GM13977 (cell line): ENCODE results near the gene TTC39A.

Source experiments
- DNase-seq: peaks from one replicate; pipeline ENCODE4 v3.0.0; 2012; ENCODE audit warnings: low spot score
- in situ Hi-C: fragments of 300-500 bp; cut with MboI; formaldehyde crosslinking; loops from one replicate; pipeline ENCODE4 v1.12.0; 2022; ENCODE audit warnings: low sequenced_read_pairs, low pct_unique_long_range_greater_than_20kb, mixed read lengths, inconsistent platforms; ENCODE audit not compliant: unreplicated experiment
- TF ChIP-seq, protein P1 (sequence below): IDR thresholded peaks from 2 replicates; pipeline ENCODE4 v1.5.1; 2012; ENCODE audit warnings: mild to moderate bottlenecking, control low read depth; ENCODE audit not compliant: insufficient read depth; ENCODE audit errors: extremely low read depth, missing control alignments

The TTC39A gene

DNA sequence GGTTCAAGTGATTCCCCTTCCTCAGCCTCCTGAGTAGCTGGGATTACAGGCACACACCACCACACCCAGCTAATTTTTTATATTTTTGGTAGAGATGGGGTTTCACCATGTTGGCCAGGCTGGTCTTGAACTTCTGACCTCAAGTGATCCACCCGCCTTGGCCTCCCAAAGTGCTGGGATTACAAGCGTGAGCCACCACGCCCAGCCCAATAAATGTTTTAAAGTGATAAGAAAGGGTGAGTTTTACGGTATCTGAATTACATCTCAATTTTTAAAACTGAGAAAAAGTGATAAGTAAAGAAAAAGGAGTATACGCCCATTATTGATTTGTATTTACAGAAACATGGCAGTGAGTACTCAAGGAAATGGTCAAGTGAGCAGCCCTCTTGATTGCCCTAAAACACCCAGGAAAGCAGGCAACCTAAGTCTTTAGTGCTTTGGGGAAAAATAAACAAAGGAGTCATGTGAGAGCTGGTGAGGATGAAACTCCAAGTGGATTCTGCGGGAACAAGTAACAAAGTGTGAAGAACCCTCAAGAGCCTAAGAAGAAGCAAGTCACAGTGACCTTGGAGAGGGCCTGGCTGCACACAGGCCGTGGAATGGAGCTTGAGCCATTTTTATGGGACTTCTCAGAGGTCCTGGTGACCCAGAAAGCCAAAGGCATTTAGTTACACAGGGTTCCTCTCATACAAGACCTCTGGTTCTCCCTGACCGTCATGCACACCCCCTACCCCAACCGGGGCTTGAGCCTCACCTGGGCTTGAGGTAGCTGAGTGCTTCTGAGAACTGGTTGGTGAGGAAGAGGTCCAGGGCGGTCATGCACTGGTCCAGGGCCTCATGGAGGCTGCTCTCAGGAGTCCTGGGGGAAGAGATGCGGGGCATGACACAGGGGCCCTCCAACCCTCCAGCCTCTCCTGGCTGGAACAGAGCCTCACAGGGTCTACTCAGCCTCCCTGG lies 9.1 kb downstream of the TTC39A start:
- TF ChIP-seq, protein P1, sequence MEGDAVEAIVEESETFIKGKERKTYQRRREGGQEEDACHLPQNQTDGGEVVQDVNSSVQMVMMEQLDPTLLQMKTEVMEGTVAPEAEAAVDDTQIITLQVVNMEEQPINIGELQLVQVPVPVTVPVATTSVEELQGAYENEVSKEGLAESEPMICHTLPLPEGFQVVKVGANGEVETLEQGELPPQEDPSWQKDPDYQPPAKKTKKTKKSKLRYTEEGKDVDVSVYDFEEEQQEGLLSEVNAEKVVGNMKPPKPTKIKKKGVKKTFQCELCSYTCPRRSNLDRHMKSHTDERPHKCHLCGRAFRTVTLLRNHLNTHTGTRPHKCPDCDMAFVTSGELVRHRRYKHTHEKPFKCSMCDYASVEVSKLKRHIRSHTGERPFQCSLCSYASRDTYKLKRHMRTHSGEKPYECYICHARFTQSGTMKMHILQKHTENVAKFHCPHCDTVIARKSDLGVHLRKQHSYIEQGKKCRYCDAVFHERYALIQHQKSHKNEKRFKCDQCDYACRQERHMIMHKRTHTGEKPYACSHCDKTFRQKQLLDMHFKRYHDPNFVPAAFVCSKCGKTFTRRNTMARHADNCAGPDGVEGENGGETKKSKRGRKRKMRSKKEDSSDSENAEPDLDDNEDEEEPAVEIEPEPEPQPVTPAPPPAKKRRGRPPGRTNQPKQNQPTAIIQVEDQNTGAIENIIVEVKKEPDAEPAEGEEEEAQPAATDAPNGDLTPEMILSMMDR = no peak
- in situ Hi-C loops = no loop called here
- no peak for DNase-seq

DNA sequence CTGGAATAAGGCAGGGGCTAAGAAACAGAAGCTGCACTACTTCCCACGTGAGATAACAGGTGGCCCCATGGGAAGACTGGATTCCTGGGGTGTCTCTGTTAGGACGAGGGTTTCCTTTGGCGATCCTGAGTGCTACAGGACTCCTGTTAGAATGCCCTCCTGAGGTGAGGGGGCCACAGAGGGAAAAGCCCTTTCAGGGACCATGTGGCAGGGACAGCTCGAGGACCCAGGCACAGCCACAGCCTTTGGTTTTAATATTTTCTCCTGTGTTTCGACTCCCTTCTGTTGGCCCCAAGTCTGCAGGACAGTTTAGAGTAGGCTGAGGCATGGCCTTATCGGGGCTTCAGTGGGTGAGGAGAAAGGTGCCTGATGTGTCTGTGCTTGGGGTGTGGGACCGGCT lies 12.6 kb downstream of the TTC39A start:
- TF ChIP-seq, protein P1 = no peak
- DNase-seq = no peak
- in situ Hi-C loops = no loop called here

DNA sequence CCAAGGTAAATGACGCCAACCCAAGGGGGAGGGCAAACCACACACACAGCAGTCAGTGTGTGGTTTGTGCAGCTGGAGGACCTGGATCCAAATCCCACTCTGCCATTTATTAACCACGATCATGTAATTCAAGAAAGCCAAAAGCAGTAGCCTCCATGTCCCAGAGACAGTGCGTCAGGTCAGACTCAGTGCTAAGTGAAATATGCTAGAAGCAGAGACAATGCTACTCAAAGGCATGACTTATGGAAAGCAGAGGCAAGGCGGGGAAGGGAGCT lies 13.6 kb downstream of the TTC39A start:
- TF ChIP-seq, protein P1 = no peak
- in situ Hi-C loops = no loop called here
- no peak for DNase-seq

DNA sequence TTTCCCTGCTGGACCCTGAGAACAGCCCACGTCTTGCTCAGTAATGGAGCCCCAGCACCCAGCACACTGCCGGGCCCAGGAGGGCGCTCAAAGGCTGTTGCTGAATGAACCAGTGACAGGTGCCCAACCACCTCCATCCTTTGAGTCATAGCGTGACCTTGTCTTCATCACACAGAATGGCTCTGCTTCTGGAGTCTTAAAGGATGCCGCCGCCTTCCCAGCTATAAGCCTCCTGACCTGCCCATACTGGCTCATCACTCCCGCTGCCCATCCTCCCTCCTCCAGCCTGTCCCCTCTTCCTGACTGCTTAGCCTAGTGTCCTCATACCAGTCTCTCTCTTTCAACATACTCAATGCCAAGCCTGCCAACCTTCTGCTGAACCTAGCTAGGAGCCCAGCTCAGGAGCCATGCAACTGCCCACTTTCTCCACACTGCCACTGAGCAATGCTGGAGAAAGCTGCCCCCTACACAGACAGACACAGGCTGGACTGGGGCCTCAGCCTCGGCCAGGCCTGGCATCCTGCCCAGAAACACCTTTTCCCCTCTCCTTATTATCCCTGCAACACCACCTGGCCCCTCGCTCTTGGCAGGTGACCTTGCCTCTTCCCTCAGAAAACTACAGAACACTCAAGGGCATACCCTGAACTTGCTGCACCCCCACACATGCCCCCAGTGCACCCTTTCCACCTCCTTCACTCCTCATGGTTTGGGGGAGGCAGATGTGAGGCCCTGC lies 14.1 kb downstream of the TTC39A start:
- DNase-seq = no peak
- in situ Hi-C loops = no loop called here
- TF ChIP-seq, protein P1 = no peak

DNA sequence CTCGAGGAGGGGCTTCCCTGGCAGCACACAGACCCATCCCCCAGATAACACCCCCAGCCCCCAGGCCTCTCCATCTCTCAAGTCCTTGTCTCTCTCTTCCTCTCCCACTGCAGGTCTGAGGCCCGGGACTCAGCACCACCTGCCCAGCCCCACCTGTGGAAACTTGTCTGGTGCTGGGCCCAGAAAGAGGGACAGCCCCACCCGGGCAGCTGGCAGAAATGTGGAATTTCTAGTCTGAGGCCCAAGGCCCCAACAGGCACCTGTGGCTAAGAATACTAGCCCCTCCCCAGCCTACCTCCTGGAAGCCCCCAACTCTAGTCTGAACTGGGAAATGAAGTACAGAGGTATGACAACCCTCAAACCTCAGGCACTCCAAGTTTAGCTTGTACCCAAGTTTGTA lies 15.4 kb downstream of the TTC39A start:
- TF ChIP-seq, protein P1 = no peak
- in situ Hi-C loops = no loop called here
- no peak for DNase-seq

DNA sequence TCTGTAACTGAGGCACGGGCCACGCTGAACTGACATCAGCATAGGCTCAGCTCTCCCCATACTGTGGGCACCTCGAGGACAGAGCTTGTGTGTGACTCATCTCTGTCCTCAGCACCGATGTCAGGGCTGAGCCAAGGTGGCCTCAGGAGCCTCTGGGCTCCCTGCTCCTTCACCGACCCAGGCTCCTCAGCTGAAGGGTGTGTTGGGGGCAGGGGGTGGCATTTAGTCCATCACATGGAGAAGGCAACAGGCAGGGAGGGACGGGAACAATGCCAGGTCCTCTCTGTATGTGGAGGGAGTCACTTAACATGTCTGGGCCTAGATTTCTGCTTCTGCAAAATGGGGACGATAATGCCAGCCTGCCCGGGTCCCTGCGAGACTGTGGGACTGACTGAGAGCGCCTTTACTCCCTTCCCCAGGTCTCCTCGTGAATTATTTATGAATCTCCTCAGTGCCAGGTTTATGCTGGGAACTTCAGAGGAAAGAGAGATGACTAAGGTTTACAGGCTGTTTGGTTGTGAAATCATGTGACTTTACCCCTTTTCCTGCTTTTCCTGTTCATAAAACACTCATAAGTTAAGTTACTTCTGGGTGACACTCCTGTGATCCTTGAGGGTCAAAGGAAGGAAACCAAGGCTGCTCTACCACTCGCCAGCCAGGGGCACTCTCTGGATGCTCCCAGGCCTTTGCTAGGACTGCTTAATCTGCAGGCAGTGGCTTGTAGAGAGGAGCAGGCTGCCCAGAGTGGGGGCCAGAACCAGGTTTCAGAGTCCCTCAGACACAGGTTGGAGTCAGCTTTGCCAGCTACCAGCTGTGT lies 16.2 kb downstream of the TTC39A start:
- TF ChIP-seq, protein P1 = no peak
- in situ Hi-C loops = no loop called here

More for the DNA sequence above, 16.2 kb downstream of the TTC39A start:
- DNase-seq = no peak
